Transverse colon (tissue), 3 donors: Measurements from ENCODE around the gene ZFAND3.

Experiments used
- POLR2A ChIP-seq: fragments of 450-650 bp; IDR thresholded peaks from one replicate; pipeline ENCODE4 v1.6.1; 2016; ENCODE audit warnings: antibody characterized with exemption, mild to moderate bottlenecking, moderate library complexity
- TF ChIP-seq, protein P1 (sequence below), 5 experiments: fragments of 200-600 bp in 3 of 5; fragments of 450-650 bp in 2 of 5; sonication (generic) in 3 of 5; IDR thresholded peaks; 1 replicate in 2 of 5; 2 replicates in 3 of 5; pipeline ENCODE4 v1.5.1; 2016 to 2017; ENCODE audit warnings: antibody characterized with exemption in 5 of 5, inconsistent platforms in 3 of 5, mild to moderate bottlenecking in 2 of 5, moderate library complexity in 1 of 5

DNA sequence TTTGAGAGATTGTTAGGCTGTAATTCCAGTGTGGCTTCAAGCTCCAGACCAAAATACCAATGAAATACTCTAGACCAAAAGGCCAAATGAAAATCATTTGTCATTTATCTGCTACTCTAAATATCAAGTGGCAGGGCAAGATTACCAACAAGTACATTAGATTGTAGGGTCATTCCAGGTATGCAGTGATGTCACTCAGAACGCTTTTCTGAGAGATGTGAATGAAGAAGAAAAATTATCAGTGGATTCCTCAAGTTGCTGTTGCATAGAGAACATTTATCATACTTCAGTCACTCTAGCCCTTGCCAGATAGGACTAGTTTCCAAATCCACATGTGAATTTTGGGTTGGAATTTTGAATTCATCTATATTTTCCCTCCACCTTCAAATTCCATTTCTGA, 65.0 kb downstream of the ZFAND3 start:
- TF ChIP-seq, protein P1, sequence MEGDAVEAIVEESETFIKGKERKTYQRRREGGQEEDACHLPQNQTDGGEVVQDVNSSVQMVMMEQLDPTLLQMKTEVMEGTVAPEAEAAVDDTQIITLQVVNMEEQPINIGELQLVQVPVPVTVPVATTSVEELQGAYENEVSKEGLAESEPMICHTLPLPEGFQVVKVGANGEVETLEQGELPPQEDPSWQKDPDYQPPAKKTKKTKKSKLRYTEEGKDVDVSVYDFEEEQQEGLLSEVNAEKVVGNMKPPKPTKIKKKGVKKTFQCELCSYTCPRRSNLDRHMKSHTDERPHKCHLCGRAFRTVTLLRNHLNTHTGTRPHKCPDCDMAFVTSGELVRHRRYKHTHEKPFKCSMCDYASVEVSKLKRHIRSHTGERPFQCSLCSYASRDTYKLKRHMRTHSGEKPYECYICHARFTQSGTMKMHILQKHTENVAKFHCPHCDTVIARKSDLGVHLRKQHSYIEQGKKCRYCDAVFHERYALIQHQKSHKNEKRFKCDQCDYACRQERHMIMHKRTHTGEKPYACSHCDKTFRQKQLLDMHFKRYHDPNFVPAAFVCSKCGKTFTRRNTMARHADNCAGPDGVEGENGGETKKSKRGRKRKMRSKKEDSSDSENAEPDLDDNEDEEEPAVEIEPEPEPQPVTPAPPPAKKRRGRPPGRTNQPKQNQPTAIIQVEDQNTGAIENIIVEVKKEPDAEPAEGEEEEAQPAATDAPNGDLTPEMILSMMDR (IDR thresholded peaks at IDR 0.05): no peak
- no peak for TF ChIP-seq POLR2A
